ENCODE results near the gene ECI1.

The ECI1 gene

GRCh38 chr16:2232094-2232990 lies 19.0 kb downstream of the ECI1 start:
- H3K27ac ChIP-seq, result peak overlapping the region; percentile 93
- DNase-seq (ENCODE audit: low spot score), result no peak
- ChIA-PET CTCF (interaction anchor here (0.6 to 1.4 kb wide), 2 partner anchors 8 to 37 kb away, joined by 3 read pairs; no protein-coding TSS in a partner anchor), POLR2A (ENCODE audit: low non-redundant PET) (no interaction called here)
- TF ChIP-seq CTCF (conservative IDR thresholded peaks at IDR 0.05; ENCODE audit: low read depth), result no peak

GRCh38 chr16:2231016-2231931 lies 20.1 kb downstream of the ECI1 start:
- H3K27ac ChIP-seq, result peak overlapping the region; percentile 93
- CTCF ChIA-PET, result interaction anchor here (1.1 to 2.0 kb wide), 3 partner anchors 20 to 37 kb away, joined by 3 to 6 read pairs (median 5); partner anchors contain the start of gene ECI1
- TF ChIP-seq CTCF (conservative IDR thresholded peaks at IDR 0.05; ENCODE audit: low read depth), result no peak
- POLR2A ChIA-PET (ENCODE audit: low non-redundant PET), result no interaction called here
- DNase-seq (ENCODE audit: low spot score), result peak; percentile 55

GRCh38 chr16:2230376-2230775 lies 21.0 kb downstream of the ECI1 start:
- no peak for DNase-seq (ENCODE audit: low spot score)
- POLR2A ChIA-PET (ENCODE audit: low non-redundant PET), result interaction anchor here (0.6 kb wide), 1 partner anchor 75 kb away, joined by 3 read pairs; the partner anchor contains the start of gene TRAF7
- peak overlapping the region; percentile 93 for H3K27ac ChIP-seq
- CTCF ChIA-PET, result interaction anchor here (1.1 to 2.0 kb wide), 3 partner anchors 21 to 36 kb away, joined by 3 to 6 read pairs (median 5); partner anchors contain the start of gene ECI1
- TF ChIP-seq CTCF (conservative IDR thresholded peaks at IDR 0.05; ENCODE audit: low read depth), result no peak

- POLR2A ChIA-PET (ENCODE audit: low non-redundant PET), result no interaction called here
- no peak for DNase-seq (ENCODE audit: low spot score)
- H3K27ac ChIP-seq, result peak overlapping the region; percentile 93
- CTCF ChIA-PET, result interaction anchor here (2.0 kb wide), 1 partner anchor 22 kb away, joined by 6 read pairs; the partner anchor contains the start of gene ECI1
- no peak for TF ChIP-seq CTCF (conservative IDR thresholded peaks at IDR 0.05; ENCODE audit: low read depth)
Measured at GRCh38 chr16:2229632-2230250, 21.6 kb downstream of the ECI1 start.

- ChIA-PET POLR2A (ENCODE audit: low non-redundant PET) (no interaction called here), CTCF (no interaction called here)
- no peak for DNase-seq (ENCODE audit: low spot score)
- H3K27ac ChIP-seq, result peak overlapping the region; percentile 93
- TF ChIP-seq CTCF (conservative IDR thresholded peaks at IDR 0.05; ENCODE audit: low read depth), result no peak
Measured at GRCh38 chr16:2229091-2229490, 22.3 kb downstream of the ECI1 start.
